B cell (primary cell): ENCODE measurements around the gene RFC2. TPM values are rescaled to one million over a fixed set of nuclear protein-coding genes. Genes with fewer than 3 reads are reported as not detected.

Source experiments
- ATAC-seq: fragments of 200-7000 bp; cut with Tn5 transposase; one replicate; pipeline ENCODE4 v1.10.0; 2021; ENCODE audit warnings: low read depth, mild to moderate bottlenecking, moderate number of reproducible peaks, moderate library complexity
- CTCF ChIA-PET: fragments of 350-600 bp; sonication (Branson Sonifier 250); formaldehyde crosslinking; loops from one replicate; lab custom pipeline; 2021; ENCODE audit warnings: antibody characterized with exemption, inconsistent platforms; lab: Charles Lee
- POLR2A ChIA-PET: fragments of 350-600 bp; sonication (Branson Sonifier 250); formaldehyde crosslinking; loops from one replicate; lab custom pipeline; 2021; ENCODE audit warnings: antibody characterized with exemption; lab: Charles Lee
- DNase-seq: peaks from one replicate; pipeline ENCODE4 v3.0.0; 2013
- H2AFZ ChIP-seq: 2 replicates; pipeline ENCODE4 v1.6.1; 2012; ENCODE audit warnings: mild to moderate bottlenecking, low read depth, low read length; ENCODE audit not compliant: insufficient read depth, poor library complexity, severe bottlenecking
- H3K27ac ChIP-seq, 2 donors: 1 replicate in 1 of 2; 2 replicates in 1 of 2; pipeline ENCODE4 v1.5.1; 2012 to 2013; ENCODE audit warnings: low read length in 2 of 2, mild to moderate bottlenecking in 2 of 2, moderate library complexity in 1 of 2
- H3K27me3 ChIP-seq, 4 experiments: fragments of 200-600 bp in 1 of 4; sonication (generic) in 1 of 4; replicated peaks in 1 of 4; 1 replicate in 2 of 4; 2 replicates in 2 of 4; pipeline versions ENCODE4 v1.6.1 to v1.7.0; 2013 to 2016; ENCODE audit warnings: low read length in 3 of 4, mild to moderate bottlenecking in 2 of 4, mixed read lengths in 1 of 4, moderate library complexity in 1 of 4; ENCODE audit not compliant: insufficient read depth in 4 of 4, control insufficient read depth in 3 of 4; ENCODE audit errors: control extremely low read depth in 1 of 4
- H3K36me3 ChIP-seq, 2 experiments: replicated peaks in 1 of 2; 1 replicate in 1 of 2; 2 replicates in 1 of 2; pipeline versions ENCODE4 v1.6.1 to v1.7.1; 2013; ENCODE audit warnings: low read length in 1 of 2; ENCODE audit not compliant: insufficient read depth in 2 of 2, control insufficient read depth in 1 of 2; ENCODE audit errors: control extremely low read depth in 1 of 2, extremely low read depth in 1 of 2
- H3K4me1 ChIP-seq, 2 donors: fragments of 200-600 bp in 1 of 2; sonication (generic) in 1 of 2; 1 replicate in 1 of 2; 2 replicates in 1 of 2; pipeline versions ENCODE4 v1.5.1 to v1.6.1; 2013 to 2017; ENCODE audit warnings: low read length in 2 of 2; ENCODE audit not compliant: control insufficient read depth in 2 of 2, insufficient read depth in 2 of 2
- H3K4me2 ChIP-seq: replicated peaks from 2 replicates; pipeline ENCODE3; 2012; ENCODE audit warnings: mild to moderate bottlenecking, low read depth, low read length; ENCODE audit not compliant: poor library complexity, severe bottlenecking
- H3K4me3 ChIP-seq, 5 experiments: fragments of 200-600 bp in 1 of 5; sonication (generic) in 1 of 5; 1 replicate in 3 of 5; 2 replicates in 2 of 5; pipeline versions ENCODE4 v1.5.1 to v1.7.0; 2011 to 2016; ENCODE audit warnings: low read length in 4 of 5, mild to moderate bottlenecking in 4 of 5, low read depth in 2 of 5, control low read depth in 1 of 5, moderate library complexity in 1 of 5; ENCODE audit not compliant: insufficient read depth in 1 of 5; ENCODE audit errors: control extremely low read depth in 1 of 5, extremely low read depth in 1 of 5
- H3K79me2 ChIP-seq: fragments of 200-600 bp; sonication (generic); one replicate; pipeline ENCODE4 v1.6.0; 2016; ENCODE audit warnings: low read length; ENCODE audit not compliant: control insufficient read depth, insufficient read depth
- H3K9ac ChIP-seq: fragments of 200-600 bp; sonication (generic); 2 replicates; pipeline ENCODE4 v1.6.1; 2017; ENCODE audit warnings: mild to moderate bottlenecking, low read length, moderate library complexity
- H3K9me3 ChIP-seq, 3 donors: one replicate each; pipeline versions ENCODE4 v1.6.1 to v1.7.1; 2013; ENCODE audit warnings: low read length in 2 of 3; ENCODE audit not compliant: control insufficient read depth in 2 of 3, insufficient read depth in 1 of 3; ENCODE audit errors: control extremely low read depth in 1 of 3
- H4K20me1 ChIP-seq: 2 replicates; pipeline ENCODE4 v1.6.0; 2012; ENCODE audit warnings: mild to moderate bottlenecking, low read length; ENCODE audit not compliant: insufficient read depth, control insufficient read depth, poor library complexity, severe bottlenecking
- H3K27ac Mint-ChIP-seq: one replicate; pipeline ENCODE4 v1.8.0; 2021; ENCODE audit warnings: mixed read lengths
- H3K27me3 Mint-ChIP-seq: one replicate; pipeline ENCODE4 v1.8.0; 2021; ENCODE audit warnings: mixed read lengths
- H3K4me1 Mint-ChIP-seq: one replicate; pipeline ENCODE4 v1.8.0; 2021; ENCODE audit warnings: mixed read lengths
- H3K4me3 Mint-ChIP-seq: one replicate; pipeline ENCODE4 v1.8.0; 2021; ENCODE audit warnings: mixed read lengths
- H3K9me3 Mint-ChIP-seq: one replicate; pipeline ENCODE4 v1.8.0; 2022; ENCODE audit warnings: mixed read lengths; ENCODE audit not compliant: insufficient read depth
- CTCF ChIP-seq: fragments of 200-600 bp; IDR thresholded peaks from one replicate; pipeline ENCODE4 v1.8.0; 2022; ENCODE audit warnings: antibody characterized with exemption, mild to moderate bottlenecking
- EZH2 ChIP-seq: IDR thresholded peaks from 2 replicates; pipeline ENCODE4 v1.6.1; 2012; ENCODE audit warnings: borderline replicate concordance, low read depth, mild to moderate bottlenecking, moderate library complexity, low read length; ENCODE audit not compliant: insufficient read depth, poor library complexity, severe bottlenecking
- WGBS: methylation state at CpG from one replicate; pipeline ENCODE4 v1.1.5; 2013; ENCODE audit warnings: missing lambda C conversion rate; ENCODE audit not compliant: insufficient coverage; 5-methylcytosine and 5-hydroxymethylcytosine counted together
- intact Hi-C: fragments of 100-400 bp; cut with micrococcal nuclease; formaldehyde crosslinking; loops from one replicate; pipeline ENCODE4 v1.10.0; 2022
- polyA plus RNA-seq: library from polyadenylated mRNA; depleted of rRNA; stranded (reverse); fragments of >200 nt; gene quantifications from 2 replicates; pipeline ENCODE4 v1.2.3, GENCODE V29; 2012
- total RNA-seq, 2 donors: library from RNA; stranded (reverse); fragments of 120-200 nt in 1 of 2; gene quantifications; 1 replicate in 1 of 2; 2 replicates in 1 of 2; pipeline versions ENCODE4 v1.2.3 to v1.2.4, GENCODE V29; 2013 to 2022

The RFC2 gene
- total and polyA plus RNA-seq, 2 donors (not counting 1 experiment from before 2014, with no cell fraction given), result 20.2 to 36.4 TPM

GRCh38 chr7:74263399-74264120 is 9.4 kb upstream of the RFC2 start:
- Mint-ChIP-seq H3K4me1 (peaks cover 30% of the 10 kb centered on the region), H3K4me3 (no peak overlapping the region), H3K27me3 (no peaks in the 10 kb centered on the region), H3K9me3 (no peaks in the 10 kb centered on the region), H3K27ac (no peak overlapping the region)
- no peak for TF ChIP-seq EZH2
- TF ChIP-seq CTCF, result no peak
- H3K9me3 ChIP-seq, result no peaks in the 10 kb centered on the region
- no peak overlapping the region for H3K4me3 ChIP-seq
- H2AFZ ChIP-seq, result no peak overlapping the region
- WGBS, result 91% methylated on average over 17 of the region's 21 CpGs
- no peak overlapping the region for H3K4me2 ChIP-seq
- ChIA-PET POLR2A (interaction anchor here (1.0 kb wide), 1 partner anchor 54 kb away, joined by 3 read pairs; the partner anchor contains the start of gene LAT2), CTCF (interaction anchor here (0.9 to 2.6 kb wide), 6 partner anchors 9 to 138 kb away, joined by 3 to 14 read pairs (median 4); no protein-coding TSS in a partner anchor)
- H3K79me2 ChIP-seq, result no peaks in the 10 kb centered on the region
- intact Hi-C loops, result no loop called here
- no peak for ATAC-seq
- H3K36me3 ChIP-seq, result no peaks in the 10 kb centered on the region
- peaks cover 7 to 25% of the 10 kb centered on the region in 2 donors for H3K4me1 ChIP-seq
- DNase-seq, result no peak
- no peaks in the 10 kb centered on the region for H3K27me3 ChIP-seq
- H3K27ac ChIP-seq, result no peak overlapping the region
- H4K20me1 ChIP-seq, result no peaks in the 10 kb centered on the region
- H3K9ac ChIP-seq, result no peak overlapping the region
